Esophagus squamous epithelium (tissue), 4 donors: ENCODE results near the gene ENDOU.

ENCODE experiments used
- CTCF ChIP-seq, 6 experiments: fragments of 450-650 bp in 4 of 6; fragments of 200-600 bp in 2 of 6; sonication (generic) in 2 of 6; IDR thresholded peaks; one replicate each; pipeline ENCODE4 v1.5.1; 2016 to 2019; ENCODE audit warnings: antibody characterized with exemption in 6 of 6, mild to moderate bottlenecking in 4 of 6, moderate library complexity in 4 of 6
- POLR2A ChIP-seq, 4 donors: fragments of 450-650 bp; IDR thresholded peaks; one replicate each; pipeline ENCODE4 v1.6.1; 2017; ENCODE audit warnings: antibody characterized with exemption in 4 of 4, mild to moderate bottlenecking in 4 of 4, moderate library complexity in 3 of 4

DNA sequence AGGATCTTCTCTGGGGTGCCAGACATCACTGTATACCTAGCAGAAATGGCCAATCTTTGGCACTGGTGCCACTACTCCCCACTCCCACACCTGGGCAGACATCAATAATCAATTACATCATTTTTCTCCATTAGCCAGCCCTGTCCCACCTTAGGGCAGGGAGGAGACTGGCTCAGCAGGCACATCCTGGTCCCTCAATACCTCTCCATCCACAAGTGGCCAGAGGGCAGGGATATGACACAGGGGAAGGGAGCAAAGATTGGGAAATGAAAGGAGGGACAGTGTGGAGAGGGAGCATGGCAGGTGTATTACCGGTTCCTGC lies 23.2 kb upstream of the ENDOU start:
- TF ChIP-seq CTCF (IDR thresholded peaks at IDR 0.05) (no peak), POLR2A (IDR thresholded peaks at IDR 0.05) (no peak)
